Fibroblast of villous mesenchyme (primary cell): ENCODE results near the gene LSM6. TPM values are rescaled to one million over a fixed set of nuclear protein-coding genes. Genes with fewer than 3 reads are reported as not detected.

Experiments used
- DNase-seq: peaks from one replicate; pipeline ENCODE4 v3.0.0-alpha.2; 2010; ENCODE audit warnings: low read depth
- H3K4me3 ChIP-seq: 2 replicates; pipeline ENCODE4 v1.5.1; 2011; ENCODE audit warnings: low read depth, mild to moderate bottlenecking, low read length
- total RNA-seq: library from RNA; depleted of rRNA; stranded (reverse); fragments of >200 nt; gene quantifications from 2 replicates; pipeline ENCODE4 v1.2.3, GENCODE V29; 2012
- TF ChIP-seq, protein P1 (sequence below): IDR thresholded peaks from 2 replicates; pipeline ENCODE4 v1.5.1; 2012; ENCODE audit warnings: low read depth, mild to moderate bottlenecking, low read length; ENCODE audit not compliant: insufficient read depth

LSM6 gene
- total RNA-seq, 1 donor: 26.3 TPM

DNA sequence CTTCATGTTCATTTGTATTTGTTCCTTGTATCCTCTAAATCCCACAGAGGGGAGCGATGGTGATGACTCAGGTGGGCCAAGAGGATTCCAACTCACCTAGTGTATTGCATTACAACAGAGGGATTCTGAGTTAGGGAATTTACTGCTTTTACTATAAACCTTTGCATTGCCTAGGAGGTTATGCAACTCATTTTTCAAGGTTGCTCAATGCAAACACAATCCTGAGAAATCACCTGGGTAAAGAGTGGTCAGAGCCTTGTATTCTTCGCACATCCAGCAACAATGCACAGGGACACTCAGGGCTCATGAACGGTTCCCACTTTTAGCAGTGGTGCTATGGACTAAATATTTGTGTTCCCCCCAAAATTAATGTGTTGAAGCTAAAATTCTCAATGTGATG is 28.6 kb upstream of the LSM6 start:
- no peak overlapping the region for H3K4me3 ChIP-seq
- TF ChIP-seq, protein P1, sequence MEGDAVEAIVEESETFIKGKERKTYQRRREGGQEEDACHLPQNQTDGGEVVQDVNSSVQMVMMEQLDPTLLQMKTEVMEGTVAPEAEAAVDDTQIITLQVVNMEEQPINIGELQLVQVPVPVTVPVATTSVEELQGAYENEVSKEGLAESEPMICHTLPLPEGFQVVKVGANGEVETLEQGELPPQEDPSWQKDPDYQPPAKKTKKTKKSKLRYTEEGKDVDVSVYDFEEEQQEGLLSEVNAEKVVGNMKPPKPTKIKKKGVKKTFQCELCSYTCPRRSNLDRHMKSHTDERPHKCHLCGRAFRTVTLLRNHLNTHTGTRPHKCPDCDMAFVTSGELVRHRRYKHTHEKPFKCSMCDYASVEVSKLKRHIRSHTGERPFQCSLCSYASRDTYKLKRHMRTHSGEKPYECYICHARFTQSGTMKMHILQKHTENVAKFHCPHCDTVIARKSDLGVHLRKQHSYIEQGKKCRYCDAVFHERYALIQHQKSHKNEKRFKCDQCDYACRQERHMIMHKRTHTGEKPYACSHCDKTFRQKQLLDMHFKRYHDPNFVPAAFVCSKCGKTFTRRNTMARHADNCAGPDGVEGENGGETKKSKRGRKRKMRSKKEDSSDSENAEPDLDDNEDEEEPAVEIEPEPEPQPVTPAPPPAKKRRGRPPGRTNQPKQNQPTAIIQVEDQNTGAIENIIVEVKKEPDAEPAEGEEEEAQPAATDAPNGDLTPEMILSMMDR: no peak
- DNase-seq: no peak

DNA sequence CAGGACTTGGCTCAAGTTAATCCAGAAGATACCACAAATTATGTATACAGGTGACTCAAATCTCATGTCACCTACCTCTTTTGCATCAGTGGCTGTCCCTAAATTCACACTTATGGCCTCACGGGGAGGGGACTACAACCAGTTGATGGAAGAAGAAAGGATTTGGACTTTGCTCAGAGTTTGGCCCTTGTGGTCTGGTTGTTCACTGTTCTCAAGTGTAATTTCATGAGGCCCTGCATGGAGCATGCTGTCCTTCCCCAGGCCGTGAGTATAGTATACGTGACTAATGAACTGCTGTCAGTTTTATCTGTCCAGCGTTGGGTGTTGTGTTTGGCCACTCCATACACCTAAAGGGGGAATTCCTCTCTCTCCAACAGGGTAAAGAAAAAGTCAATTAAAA is 27.5 kb upstream of the LSM6 start:
- no peak for DNase-seq
- TF ChIP-seq, protein P1: no peak
- no peak overlapping the region for H3K4me3 ChIP-seq

DNA sequence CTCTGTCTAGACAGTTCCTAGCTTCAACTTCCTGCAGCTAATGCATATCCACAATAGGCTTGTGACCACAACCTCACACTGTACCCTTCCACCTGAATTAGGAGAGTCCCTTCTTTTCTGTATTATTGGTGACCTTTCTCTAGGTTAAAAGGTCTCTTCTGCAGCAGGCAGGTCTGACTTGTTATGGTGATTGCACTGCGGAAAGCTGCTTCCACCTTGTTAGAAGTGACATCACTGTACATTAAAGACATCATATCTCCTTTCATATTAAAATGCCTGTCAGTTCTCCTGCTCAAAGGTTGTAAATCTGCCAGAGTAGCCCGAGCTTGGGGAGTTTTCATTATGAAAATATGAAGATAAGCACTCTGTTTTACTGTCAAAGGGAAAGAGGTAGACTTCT is 21.5 kb upstream of the LSM6 start:
- no peak overlapping the region for H3K4me3 ChIP-seq
- TF ChIP-seq, protein P1: no peak
- no peak for DNase-seq

DNA sequence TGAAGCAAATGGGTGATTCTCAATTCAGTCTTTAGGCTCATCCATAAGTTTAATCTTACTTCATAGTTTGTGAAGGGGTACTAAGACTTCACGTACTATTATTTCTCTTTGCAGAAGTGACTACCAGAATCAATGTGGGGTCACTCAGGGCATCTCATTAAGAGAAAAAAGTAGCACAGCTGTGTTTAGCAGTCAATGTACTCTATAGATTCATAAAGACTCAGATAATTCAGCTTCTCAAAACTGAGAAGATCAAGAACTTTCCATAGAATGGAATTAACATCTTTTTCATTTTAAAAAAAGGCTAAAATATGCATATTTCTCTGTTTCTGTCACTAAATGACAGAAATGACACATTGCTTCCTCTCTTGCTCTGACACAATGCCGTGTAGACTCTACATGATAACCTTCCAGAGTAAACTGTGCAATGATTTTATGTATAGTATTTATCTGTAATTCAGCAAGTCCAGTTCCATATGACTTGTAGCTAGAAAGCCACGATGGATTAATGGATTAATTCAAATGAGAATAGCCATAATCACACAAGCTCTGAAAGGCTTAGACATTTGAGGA is 20.3 kb upstream of the LSM6 start:
- DNase-seq: no peak
- TF ChIP-seq, protein P1: no peak
- H3K4me3 ChIP-seq: no peak overlapping the region

DNA sequence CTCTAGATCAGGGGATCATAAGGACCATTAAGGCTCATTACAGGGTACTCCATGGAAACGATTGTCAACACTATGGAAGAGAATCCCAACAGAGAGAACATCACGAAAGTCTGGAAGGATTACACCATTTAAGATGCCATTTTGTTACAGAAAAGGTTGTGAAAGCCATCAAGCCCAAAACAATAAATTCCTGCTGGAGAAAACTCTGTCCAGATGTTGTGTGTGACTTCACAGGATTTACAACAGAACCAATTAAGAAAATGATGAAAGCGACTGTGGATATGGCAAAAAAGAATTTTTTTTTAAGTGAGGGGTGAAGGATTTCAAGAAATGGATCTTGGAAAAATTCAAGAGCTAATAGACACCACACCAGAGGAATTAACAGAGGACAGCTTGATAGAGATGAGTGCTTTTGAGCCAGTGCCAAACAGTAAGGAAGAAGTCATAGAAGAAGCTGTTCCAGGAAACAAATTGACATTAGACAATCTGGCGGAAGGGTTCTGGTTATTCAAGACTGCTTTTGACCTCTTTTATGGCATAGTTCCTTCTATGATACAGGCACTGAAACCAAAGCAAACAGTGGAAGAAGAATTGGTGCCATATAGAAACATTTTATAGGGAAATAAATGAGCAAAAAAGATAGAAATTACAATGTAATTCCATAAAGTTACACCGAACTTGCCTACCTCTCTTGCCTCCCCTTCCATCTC is 17.3 kb upstream of the LSM6 start:
- DNase-seq: peak; percentile 5
- no peak overlapping the region for H3K4me3 ChIP-seq

DNA sequence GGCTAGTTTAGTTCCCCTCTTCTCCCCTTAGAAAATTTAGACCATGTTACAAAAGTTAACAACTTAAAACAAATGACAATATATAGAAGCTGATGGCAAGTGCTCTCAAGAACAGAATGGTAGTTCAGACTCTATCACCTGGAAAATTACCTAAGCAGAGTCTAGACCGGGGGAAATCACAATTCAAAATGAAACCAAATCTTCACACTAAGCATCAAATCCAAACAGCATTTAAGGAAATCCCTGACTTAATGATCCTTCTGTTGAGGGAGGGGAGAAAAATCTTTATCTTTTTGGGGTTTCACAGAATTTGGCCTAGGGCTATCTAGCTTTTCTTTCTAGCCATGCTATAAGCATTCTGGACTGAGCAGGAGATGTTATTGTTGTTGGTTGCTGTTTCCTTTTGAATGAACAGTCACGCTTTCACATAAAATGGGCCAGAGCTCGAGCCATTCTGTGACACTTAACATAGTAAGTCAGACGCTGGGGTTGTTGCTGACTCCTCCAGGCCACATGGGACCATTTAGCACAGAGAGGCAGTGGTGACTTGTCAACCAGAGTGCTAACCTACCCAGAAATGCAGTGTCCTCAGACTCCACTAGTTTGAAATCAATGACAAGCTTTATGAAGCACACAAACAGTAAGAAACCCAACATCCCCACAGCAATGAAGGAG is 16.0 kb upstream of the LSM6 start:
- TF ChIP-seq, protein P1: no peak
- no peak for DNase-seq
- H3K4me3 ChIP-seq: no peak overlapping the region

More for the DNA sequence above, 17.3 kb upstream of the LSM6 start:
- TF ChIP-seq, protein P1: no peak

DNA sequence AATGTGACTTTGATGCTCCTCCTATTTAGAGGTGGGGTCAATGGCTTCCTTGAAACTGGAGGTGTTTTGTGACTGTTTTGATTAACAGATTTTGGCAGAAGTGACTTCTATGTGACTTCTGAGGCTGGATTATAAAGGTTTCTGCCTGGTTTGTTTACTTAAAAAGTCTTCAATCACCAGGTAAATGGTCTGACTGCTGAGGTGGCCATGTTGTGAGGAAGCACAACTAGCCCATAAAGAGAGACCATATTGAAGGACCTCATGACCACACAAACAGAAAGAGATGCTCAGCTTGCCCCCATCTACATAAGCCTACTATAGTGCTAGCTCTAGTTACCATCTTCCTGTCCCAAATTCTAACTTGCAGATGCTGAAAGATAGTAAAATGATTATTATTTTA is 14.3 kb upstream of the LSM6 start:
- H3K4me3 ChIP-seq: no peak overlapping the region
- no peak for DNase-seq
- TF ChIP-seq, protein P1: no peak
